H1 (cell line): Measurements from ENCODE around the gene KRTAP4-12. TPM values are rescaled to one million over a fixed set of nuclear protein-coding genes. Genes with fewer than 3 reads are reported as not detected.

ENCODE experiments used
- CHD7 ChIP-seq: fragments of 300-600 bp; sonication (generic); IDR thresholded peaks from 2 replicates; pipeline ENCODE4 v1.7.1; 2012; ENCODE audit warnings: low read length, moderate library complexity, mild to moderate bottlenecking, inconsistent platforms; ENCODE audit not compliant: insufficient replicate concordance
- EP300 ChIP-seq, 2 experiments: IDR thresholded peaks; 1 replicate in 1 of 2; 2 replicates in 1 of 2; pipeline ENCODE4 v1.6.1; 2011 to 2012; ENCODE audit warnings: low read depth in 2 of 2, low read length in 2 of 2, mild to moderate bottlenecking in 2 of 2, borderline replicate concordance in 1 of 2, inconsistent platforms in 1 of 2, moderate library complexity in 1 of 2
- HDAC2 ChIP-seq, 2 experiments: fragments of 300-600 bp in 1 of 2; sonication (generic) in 1 of 2; IDR thresholded peaks; 2 replicates each; pipeline ENCODE4 v1.6.1; 2011 to 2012; ENCODE audit warnings: low read depth in 2 of 2, low read length in 2 of 2, mild to moderate bottlenecking in 2 of 2, moderate library complexity in 2 of 2, borderline replicate concordance in 1 of 2, inconsistent platforms in 1 of 2
- MAX ChIP-seq: IDR thresholded peaks from 2 replicates; pipeline ENCODE4 v1.6.1; 2012; ENCODE audit warnings: inconsistent platforms
- NRF1 ChIP-seq: IDR thresholded peaks from 2 replicates; pipeline ENCODE4 v1.6.1; 2011; ENCODE audit warnings: mild to moderate bottlenecking, low read depth, low read length, improper control_type of control experiment
- PHF8 ChIP-seq: fragments of 200-600 bp; sonication (generic); conservative IDR thresholded peaks from 2 replicates; pipeline ENCODE4 v1.7.1; 2012; ENCODE audit warnings: low read depth, mild to moderate bottlenecking, inconsistent platforms, low read length, moderate library complexity
- POU5F1 ChIP-seq: IDR thresholded peaks from 2 replicates; pipeline ENCODE4 v1.6.1; 2011; ENCODE audit warnings: low read depth, mild to moderate bottlenecking, low read length, moderate library complexity
- RXRA ChIP-seq: IDR thresholded peaks from 2 replicates; pipeline ENCODE4 v1.6.1; 2011; ENCODE audit warnings: low read depth, mild to moderate bottlenecking, low read length, moderate library complexity; ENCODE audit not compliant: insufficient read depth
- SRF ChIP-seq: IDR thresholded peaks from 2 replicates; pipeline ENCODE4 v1.6.1; 2011; ENCODE audit warnings: mild to moderate bottlenecking, low read depth, low read length, moderate library complexity
- polyA plus RNA-seq, 7 experiments: library from polyadenylated mRNA; depleted of rRNA in 3 of 7; stranded (reverse) in 5 of 7; unstranded in 2 of 7; fragments of >200 nt in 5 of 7; fragments of 200-250 nt in 2 of 7; gene quantifications; 1 replicate in 5 of 7; 2 replicates in 1 of 7; 4 replicates in 1 of 7; pipeline versions ENCODE4 v1.2.1 to v1.2.3, GENCODE V29; 2011 to 2013; ENCODE audit warnings: missing spikeins in 2 of 7, mixed read lengths in 2 of 7
- total RNA-seq: library from RNA; stranded (reverse); fragmentation: NEBNext Ultra II Directional; extraction: Animal tissue kit (Norgen Biotek cat#: 25700); gene quantifications from 2 replicates; pipeline ENCODE4 v1.2.1, GENCODE V29; 2021

Gene KRTAP4-12
- total and polyA plus RNA-seq, 2 of the 8 experiments (the other 6 are each of a cell fraction or from before 2014, with no cell fraction given) = not detected

- TF ChIP-seq CHD7 (no peak), SRF (no peak), NRF1 (no peak), MAX (no peak), POU5F1 (no peak), RXRA (no peak), HDAC2 (IDR thresholded peaks at IDR 0.05; ENCODE audit: borderline replicate concordance in 1 of 2, low read depth in 2 of 2, low read length in 2 of 2) (no peak), PHF8 (no peak), EP300 (IDR thresholded peaks at IDR 0.05; ENCODE audit: borderline replicate concordance in 1 of 2, low read depth in 2 of 2, low read length in 2 of 2) (no peak)
These were observed 1.1 kb upstream of the KRTAP4-12 start (continued) for GRCh38 chr17:41125064-41125463.
